GM18858 (cell line): ENCODE data around the gene ADCY5.
"Not testable (repeated sequence)": the region's sequence is repeated elsewhere in the genome, so short reads cannot be mapped to it uniquely, and the experiment has no call there.

ENCODE experiments used
- ATAC-seq: cut with Tn5 transposase; IDR thresholded peaks from one replicate; pipeline ENCODE4 v1.9.1; 2021; ENCODE audit not compliant: unreplicated experiment

The ADCY5 gene

GRCh38 chr3:123448536-123449101, at the start of gene ADCY5:
Gene ADCY5 (minus strand): TSS chr3:123449090. CDS start chr3:123448545, 545 bp downstream.
- no peak for ATAC-seq

GRCh38 chr3:123493912-123494311, 45.0 kb upstream of the ADCY5 start:
- no peak for ATAC-seq

- ATAC-seq, result no peak
Measured at GRCh38 chr3:123491966-123492587, 43.2 kb upstream of the ADCY5 start.

GRCh38 chr3:123489400-123490004, 40.6 kb upstream of the ADCY5 start:
- no peak for ATAC-seq

- ATAC-seq, result no peak
Measured at GRCh38 chr3:123488645-123489347, 39.9 kb upstream of the ADCY5 start.

- not testable (repeated sequence) for ATAC-seq
Measured at GRCh38 chr3:123487063-123487462, 38.2 kb upstream of the ADCY5 start.

GRCh38 chr3:123486460-123486859, 37.6 kb upstream of the ADCY5 start:
- no peak for ATAC-seq

- ATAC-seq, result no peak
Measured at GRCh38 chr3:123485551-123485950, 36.7 kb upstream of the ADCY5 start.

GRCh38 chr3:123483146-123483545, 34.3 kb upstream of the ADCY5 start:
- no peak for ATAC-seq

GRCh38 chr3:123481722-123482457, 33.0 kb upstream of the ADCY5 start:
- no peak for ATAC-seq

- no peak for ATAC-seq
Measured at GRCh38 chr3:123481071-123481470, 32.2 kb upstream of the ADCY5 start.

GRCh38 chr3:123480428-123480827, 31.5 kb upstream of the ADCY5 start:
- ATAC-seq, result no peak

- ATAC-seq, result no peak
Measured at GRCh38 chr3:123479891-123480290, 31.0 kb upstream of the ADCY5 start.

- no peak for ATAC-seq
Measured at GRCh38 chr3:123478314-123478713, 29.4 kb upstream of the ADCY5 start.

GRCh38 chr3:123476967-123477750, 28.3 kb upstream of the ADCY5 start:
- ATAC-seq, result no peak

GRCh38 chr3:123475786-123476185, 26.9 kb upstream of the ADCY5 start:
- ATAC-seq, result no peak

- ATAC-seq, result no peak
Measured at GRCh38 chr3:123471106-123471505, 22.2 kb upstream of the ADCY5 start.

- no peak for ATAC-seq
Measured at GRCh38 chr3:123469323-123469995, 20.6 kb upstream of the ADCY5 start.

GRCh38 chr3:123467046-123467445, 18.2 kb upstream of the ADCY5 start:
- no peak for ATAC-seq

- ATAC-seq, result no peak
Measured at GRCh38 chr3:123464211-123464610, 15.3 kb upstream of the ADCY5 start.
